LNCAP (cell line): ENCODE measurements around the gene TBC1D14.

Experiments used
- CTCF ChIP-seq: fragments of 450-650 bp; IDR thresholded peaks from 2 replicates; pipeline ENCODE4 v1.5.1; 2017; ENCODE audit warnings: mild to moderate bottlenecking

TBC1D14 gene

GRCh38 chr4:6892190-6892908 is 17.3 kb upstream of the TBC1D14 start:
- no peak for TF ChIP-seq CTCF

DNA sequence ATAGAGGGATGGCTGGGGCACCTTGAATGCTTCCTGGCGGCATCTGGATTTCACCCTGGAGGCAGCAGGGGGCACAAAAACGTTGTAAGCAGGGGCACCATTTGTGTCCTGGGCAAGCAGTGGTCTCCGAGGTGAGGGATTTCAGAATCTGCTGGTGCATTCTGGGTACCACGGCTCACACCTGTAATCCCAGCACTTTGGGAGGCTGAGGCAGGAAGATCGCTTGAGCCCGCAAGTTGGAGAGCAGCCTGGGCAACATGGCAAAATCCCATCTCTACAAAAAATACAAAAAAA is 16.8 kb upstream of the TBC1D14 start:
- TF ChIP-seq CTCF = no peak

DNA sequence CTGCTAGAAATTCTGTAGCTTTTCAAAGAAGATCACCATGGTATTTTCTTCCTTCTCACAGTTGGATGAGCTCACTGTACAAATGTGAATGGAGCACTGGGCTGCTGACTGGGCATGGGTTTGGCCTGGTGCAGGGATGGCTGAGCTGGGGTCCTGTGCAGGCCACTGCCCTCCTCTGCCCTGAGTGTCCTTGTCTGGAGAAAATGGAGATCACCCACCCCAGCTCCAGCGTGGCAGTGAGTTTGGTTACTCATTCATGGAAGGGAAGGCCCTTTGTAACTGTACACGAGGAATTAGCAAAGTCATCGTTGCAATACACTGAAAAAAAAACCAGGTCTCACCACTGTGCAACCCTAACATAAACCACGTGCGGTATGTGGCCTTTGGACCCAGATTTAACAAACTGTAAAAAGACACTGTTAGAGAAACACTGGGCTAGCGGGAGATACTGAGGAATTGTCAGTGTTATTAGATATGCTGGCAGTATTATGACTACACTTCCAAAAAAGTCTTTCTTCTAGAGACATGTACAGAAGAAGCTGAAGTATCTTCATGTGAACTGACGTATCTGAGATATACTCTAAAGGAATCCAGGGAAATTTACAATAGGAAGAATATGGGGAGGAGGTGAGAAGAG is 16.1 kb upstream of the TBC1D14 start:
- TF ChIP-seq CTCF = no peak

- TF ChIP-seq CTCF = no peak
Measured at GRCh38 chr4:6894086-6894478, 15.5 kb upstream of the TBC1D14 start.

- TF ChIP-seq CTCF = no peak
Measured at GRCh38 chr4:6894528-6895498, 14.8 kb upstream of the TBC1D14 start.

DNA sequence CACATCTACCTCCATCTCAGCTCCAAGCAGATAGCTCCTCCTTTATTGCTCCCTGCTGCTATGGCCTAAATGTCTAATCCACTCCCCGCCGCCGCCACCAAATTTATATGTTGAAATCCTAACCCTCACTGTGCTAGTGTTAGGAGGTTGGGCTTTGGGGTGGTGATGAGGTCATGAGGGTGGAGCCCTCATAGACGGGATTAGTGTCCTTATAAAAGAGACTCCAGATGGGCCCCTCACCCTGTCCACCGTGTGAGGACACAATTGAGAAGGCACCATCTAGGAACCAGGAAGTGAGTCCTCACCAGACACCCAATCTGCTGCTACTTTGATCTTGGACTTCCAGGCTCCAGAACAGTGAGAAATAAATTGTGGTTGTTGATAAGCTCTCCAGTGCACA is 13.6 kb upstream of the TBC1D14 start:
- no peak for TF ChIP-seq CTCF

GRCh38 chr4:6898763-6899162 is 10.9 kb upstream of the TBC1D14 start:
- TF ChIP-seq CTCF = no peak
